ENCODE results near the gene SKIC2.

DNA sequence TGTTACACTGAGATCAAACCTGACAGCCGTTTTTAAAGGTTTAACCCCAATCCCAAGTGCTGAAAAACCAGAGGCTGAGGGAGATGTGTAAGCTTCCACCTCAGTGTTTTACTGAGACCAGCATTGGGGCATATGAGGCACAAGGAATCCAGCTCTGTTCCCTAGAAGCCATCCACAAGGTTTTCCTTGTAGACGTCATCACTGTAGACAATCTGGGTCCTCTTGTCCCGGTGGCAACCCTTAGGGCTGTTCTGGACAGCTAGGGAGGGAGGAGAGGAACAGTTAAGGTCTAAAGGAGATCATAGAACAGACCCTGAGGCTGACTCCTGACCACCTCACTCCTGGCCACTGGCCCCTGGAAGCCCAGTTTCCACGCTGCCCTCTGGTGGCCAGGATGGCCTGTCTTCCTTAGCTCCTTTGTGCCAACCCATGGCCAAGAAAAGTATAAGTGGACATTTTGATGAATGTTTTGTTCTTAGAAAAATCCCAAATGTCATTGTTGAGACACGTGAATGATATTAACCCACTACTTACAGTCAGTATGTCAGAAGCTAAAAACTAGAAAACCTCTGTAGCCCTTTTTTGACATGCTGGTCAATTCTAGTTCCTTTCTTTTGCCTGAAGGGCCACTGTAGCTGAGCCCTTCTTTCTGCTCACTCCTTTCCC is 6.7 kb upstream of the SKIC2 start:
- TF ChIP-seq, protein P1, sequence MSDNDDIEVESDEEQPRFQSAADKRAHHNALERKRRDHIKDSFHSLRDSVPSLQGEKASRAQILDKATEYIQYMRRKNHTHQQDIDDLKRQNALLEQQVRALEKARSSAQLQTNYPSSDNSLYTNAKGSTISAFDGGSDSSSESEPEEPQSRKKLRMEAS (CRISPR knock-in tag; IDR thresholded peaks at IDR 0.05) = no peak
- TF ChIP-seq, protein P2, sequence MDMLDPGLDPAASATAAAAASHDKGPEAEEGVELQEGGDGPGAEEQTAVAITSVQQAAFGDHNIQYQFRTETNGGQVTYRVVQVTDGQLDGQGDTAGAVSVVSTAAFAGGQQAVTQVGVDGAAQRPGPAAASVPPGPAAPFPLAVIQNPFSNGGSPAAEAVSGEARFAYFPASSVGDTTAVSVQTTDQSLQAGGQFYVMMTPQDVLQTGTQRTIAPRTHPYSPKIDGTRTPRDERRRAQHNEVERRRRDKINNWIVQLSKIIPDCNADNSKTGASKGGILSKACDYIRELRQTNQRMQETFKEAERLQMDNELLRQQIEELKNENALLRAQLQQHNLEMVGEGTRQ (CRISPR knock-in tag; IDR thresholded peaks at IDR 0.05) = no peak
- TF ChIP-seq JUN (CRISPR knock-in tag; IDR thresholded peaks at IDR 0.05) (no peak), NR3C1 (CRISPR knock-in tag; conservative IDR thresholded peaks at IDR 0.05; ENCODE audit: low read depth) (no peak)
